Smooth muscle cell (in vitro differentiated cells): ENCODE measurements around the gene OSBP. TPM values are rescaled to one million over a fixed set of nuclear protein-coding genes. Genes with fewer than 3 reads are reported as not detected.
A peak's percentile ranks its signal among the peaks of the same experiment; 100 is the strongest.
"Not testable (repeated sequence)": the region's sequence is repeated elsewhere in the genome, so short reads cannot be mapped to it uniquely, and the experiment has no call there.

Experiments
- DNase-seq: peaks from one replicate; lab custom pipeline; 2025; ENCODE audit not compliant: unreplicated experiment; lab: John Stamatoyannopoulos, UW
- H2AFZ ChIP-seq: fragments of 200-600 bp; sonication (generic); 2 replicates; pipeline ENCODE4 v1.6.0; 2016; ENCODE audit warnings: antibody characterized with exemption, low read depth, mild to moderate bottlenecking
- H3F3A ChIP-seq: fragments of 200-600 bp; sonication (generic); 2 replicates; pipeline ENCODE4 v1.6.0; 2017; ENCODE audit warnings: antibody characterized with exemption, low read depth
- H3K27ac ChIP-seq: fragments of 200-600 bp; sonication (generic); 2 replicates; pipeline ENCODE4 v1.5.1; 2016; ENCODE audit warnings: low read depth, mild to moderate bottlenecking
- H3K27me3 ChIP-seq: fragments of 200-600 bp; sonication (generic); 2 replicates; pipeline ENCODE4 v1.6.1; 2016; ENCODE audit warnings: low read depth, mild to moderate bottlenecking
- H3K36me3 ChIP-seq: fragments of 200-600 bp; sonication (generic); 2 replicates; pipeline ENCODE4 v1.5.1; 2016; ENCODE audit warnings: low read depth
- H3K4me1 ChIP-seq: fragments of 200-600 bp; sonication (generic); 2 replicates; pipeline ENCODE4 v1.5.1; 2016; ENCODE audit warnings: low read depth
- H3K4me2 ChIP-seq: fragments of 200-600 bp; sonication (generic); 2 replicates; pipeline ENCODE4 v1.6.0; 2016; ENCODE audit warnings: mild to moderate bottlenecking
- H3K4me3 ChIP-seq: fragments of 200-600 bp; sonication (generic); 2 replicates; pipeline ENCODE4 v1.5.1; 2016; ENCODE audit warnings: mild to moderate bottlenecking
- H3K79me2 ChIP-seq: fragments of 200-600 bp; sonication (generic); 2 replicates; pipeline ENCODE4 v1.6.0; 2016; ENCODE audit warnings: low read depth, mild to moderate bottlenecking
- H3K9ac ChIP-seq: fragments of 200-600 bp; sonication (generic); 2 replicates; pipeline ENCODE4 v1.6.0; 2016; ENCODE audit warnings: low read depth
- H3K9me3 ChIP-seq: fragments of 200-600 bp; sonication (generic); replicated peaks from 2 replicates; pipeline ENCODE4 v1.5.1; 2016; ENCODE audit warnings: low read depth
- H4K20me1 ChIP-seq: fragments of 200-600 bp; sonication (generic); 2 replicates; pipeline ENCODE4 v1.6.0; 2016; ENCODE audit warnings: low read depth
- WGBS: methylation state at CpG from one replicate; pipeline ENCODE4 v1.1.7; 2016; ENCODE audit warnings: low lambda C conversion rate; 5-methylcytosine and 5-hydroxymethylcytosine counted together
- polyA plus RNA-seq: library from polyadenylated mRNA; unstranded; fragments of >200 nt; fragmentation: Nextera tagmentation; extraction: Ambion mirVana; gene quantifications from 2 replicates; pipeline ENCODE4 v1.2.1, GENCODE V29; 2016
- total RNA-seq: library from RNA; depleted of rRNA; stranded (reverse); fragments of >200 nt; gene quantifications from 2 replicates; pipeline ENCODE4 v1.2.3, GENCODE V29; 2014
- TF ChIP-seq, protein P1 (sequence below): fragments of 200-600 bp; sonication (generic); IDR thresholded peaks from 2 replicates; pipeline ENCODE4 v1.5.1; 2017; ENCODE audit warnings: borderline replicate concordance, mild to moderate bottlenecking, antibody characterized with exemption; ENCODE audit not compliant: insufficient read depth, poor library complexity, severe bottlenecking

Gene OSBP
- total and polyA plus RNA-seq, 2 experiments from 2014 or later, result 35.9 to 40.0 TPM

GRCh38 chr11:59545179-59546020, 70.2 kb downstream of the OSBP start:
- no peaks in the 10 kb centered on the region for H3K79me2 ChIP-seq
- H3K4me2 ChIP-seq, result peak overlapping the region; percentile 39
- TF ChIP-seq, protein P1, sequence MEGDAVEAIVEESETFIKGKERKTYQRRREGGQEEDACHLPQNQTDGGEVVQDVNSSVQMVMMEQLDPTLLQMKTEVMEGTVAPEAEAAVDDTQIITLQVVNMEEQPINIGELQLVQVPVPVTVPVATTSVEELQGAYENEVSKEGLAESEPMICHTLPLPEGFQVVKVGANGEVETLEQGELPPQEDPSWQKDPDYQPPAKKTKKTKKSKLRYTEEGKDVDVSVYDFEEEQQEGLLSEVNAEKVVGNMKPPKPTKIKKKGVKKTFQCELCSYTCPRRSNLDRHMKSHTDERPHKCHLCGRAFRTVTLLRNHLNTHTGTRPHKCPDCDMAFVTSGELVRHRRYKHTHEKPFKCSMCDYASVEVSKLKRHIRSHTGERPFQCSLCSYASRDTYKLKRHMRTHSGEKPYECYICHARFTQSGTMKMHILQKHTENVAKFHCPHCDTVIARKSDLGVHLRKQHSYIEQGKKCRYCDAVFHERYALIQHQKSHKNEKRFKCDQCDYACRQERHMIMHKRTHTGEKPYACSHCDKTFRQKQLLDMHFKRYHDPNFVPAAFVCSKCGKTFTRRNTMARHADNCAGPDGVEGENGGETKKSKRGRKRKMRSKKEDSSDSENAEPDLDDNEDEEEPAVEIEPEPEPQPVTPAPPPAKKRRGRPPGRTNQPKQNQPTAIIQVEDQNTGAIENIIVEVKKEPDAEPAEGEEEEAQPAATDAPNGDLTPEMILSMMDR, result no peak
- WGBS, result 74% methylated on average over 24 of the region's 24 CpGs
- peak overlapping the region; percentile 83 for H3K27ac ChIP-seq
- peaks cover 6% of the 10 kb centered on the region for H3F3A ChIP-seq
- H3K4me3 ChIP-seq, result no peak overlapping the region
- H3K4me1 ChIP-seq, result peaks cover 18% of the 10 kb centered on the region
- no peak for DNase-seq
- peak overlapping the region; percentile 39 for H3K9ac ChIP-seq
- peak overlapping the region; percentile 77 for H2AFZ ChIP-seq
- H3K9me3 ChIP-seq, result no peaks in the 10 kb centered on the region
- H3K36me3 ChIP-seq, result no peaks in the 10 kb centered on the region
- no peaks in the 10 kb centered on the region for H3K27me3 ChIP-seq
- no peaks in the 10 kb centered on the region for H4K20me1 ChIP-seq

DNA sequence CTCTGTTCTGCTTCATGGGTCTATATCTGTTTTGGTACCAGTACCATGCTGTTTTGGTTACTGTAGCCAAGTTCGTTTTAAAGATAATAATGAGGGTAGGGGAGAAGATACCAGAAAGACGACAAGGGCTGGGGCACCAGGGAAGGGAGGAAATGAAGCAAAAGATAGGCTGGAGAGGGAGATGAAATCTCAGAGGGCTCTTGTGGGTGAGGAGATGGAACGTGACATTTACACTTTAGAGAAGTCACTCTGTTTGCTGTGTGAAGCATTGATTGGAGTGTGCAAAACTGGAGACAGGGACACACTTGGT, 70.8 kb downstream of the OSBP start:
- H3K4me2 ChIP-seq, result peak overlapping the region; percentile 39
- TF ChIP-seq, protein P1, result no peak
- peaks cover 6% of the 10 kb centered on the region for H3F3A ChIP-seq
- no peaks in the 10 kb centered on the region for H4K20me1 ChIP-seq
- peak overlapping the region; percentile 83 for H3K27ac ChIP-seq
- WGBS, result 66% methylated on average over 3 of the region's 3 CpGs
- no peaks in the 10 kb centered on the region for H3K79me2 ChIP-seq
- peak overlapping the region; percentile 77 for H2AFZ ChIP-seq
- H3K27me3 ChIP-seq, result no peaks in the 10 kb centered on the region
- DNase-seq, result no peak
- peak overlapping the region; percentile 39 for H3K9ac ChIP-seq
- H3K4me1 ChIP-seq, result peaks cover 18% of the 10 kb centered on the region
- no peaks in the 10 kb centered on the region for H3K36me3 ChIP-seq
- no peak overlapping the region for H3K4me3 ChIP-seq
- H3K9me3 ChIP-seq, result no peaks in the 10 kb centered on the region

GRCh38 chr11:59543713-59544112, 71.9 kb downstream of the OSBP start:
- H3K27ac ChIP-seq, H3K79me2 ChIP-seq, H2AFZ ChIP-seq, H3K4me3 ChIP-seq, H3K9me3 ChIP-seq, H3K4me1 ChIP-seq, H3K4me2 ChIP-seq, DNase-seq, H4K20me1 ChIP-seq, H3K9ac ChIP-seq, H3K36me3 ChIP-seq, H3K27me3 ChIP-seq, H3F3A ChIP-seq: not testable (repeated sequence)
- WGBS, result 96% methylated on average over 3 of the region's 3 CpGs

GRCh38 chr11:59542142-59542810, 73.3 kb downstream of the OSBP start:
- H3K9ac ChIP-seq, result no peak overlapping the region
- TF ChIP-seq, protein P1, result no peak
- no peak for DNase-seq
- H3K27ac ChIP-seq, result no peak overlapping the region
- WGBS, result 88% methylated on average over 3 of the region's 3 CpGs
- peaks cover 4% of the 10 kb centered on the region for H3K4me1 ChIP-seq
- H3K4me2 ChIP-seq, result no peak overlapping the region
- no peak overlapping the region for H3K4me3 ChIP-seq
- H4K20me1 ChIP-seq, result no peaks in the 10 kb centered on the region
- H3K9me3 ChIP-seq, result no peaks in the 10 kb centered on the region
- H3K79me2 ChIP-seq, result no peaks in the 10 kb centered on the region
- no peaks in the 10 kb centered on the region for H3K36me3 ChIP-seq
- no peak overlapping the region for H2AFZ ChIP-seq
- no peaks in the 10 kb centered on the region for H3F3A ChIP-seq
- H3K27me3 ChIP-seq, result no peaks in the 10 kb centered on the region
